ENCODE results near the gene CLCN1.

GRCh38 chr7:143373255-143373794 lies 57.4 kb downstream of the CLCN1 start:
- TF ChIP-seq CTCF (IDR thresholded peaks at IDR 0.05 in 4 of 5, conservative IDR thresholded peaks at IDR 0.05 in 1 of 5), result no peak
- no peak for TF ChIP-seq POLR2A (IDR thresholded peaks at IDR 0.05)

All from gastrocnemius medialis (tissue), 4 donors.